WI38 (cell line): Measurements from ENCODE around the gene POLR2L.

Experiments used
- H3K4me3 ChIP-seq: 2 replicates; pipeline ENCODE4 v1.5.1; 2011; ENCODE audit warnings: low read depth, mild to moderate bottlenecking, control low read depth, low read length
- TF ChIP-seq, protein P1 (sequence below): IDR thresholded peaks from 2 replicates; pipeline ENCODE4 v1.5.1; 2012; ENCODE audit warnings: low read depth, mild to moderate bottlenecking, control low read depth, low read length

POLR2L gene

DNA sequence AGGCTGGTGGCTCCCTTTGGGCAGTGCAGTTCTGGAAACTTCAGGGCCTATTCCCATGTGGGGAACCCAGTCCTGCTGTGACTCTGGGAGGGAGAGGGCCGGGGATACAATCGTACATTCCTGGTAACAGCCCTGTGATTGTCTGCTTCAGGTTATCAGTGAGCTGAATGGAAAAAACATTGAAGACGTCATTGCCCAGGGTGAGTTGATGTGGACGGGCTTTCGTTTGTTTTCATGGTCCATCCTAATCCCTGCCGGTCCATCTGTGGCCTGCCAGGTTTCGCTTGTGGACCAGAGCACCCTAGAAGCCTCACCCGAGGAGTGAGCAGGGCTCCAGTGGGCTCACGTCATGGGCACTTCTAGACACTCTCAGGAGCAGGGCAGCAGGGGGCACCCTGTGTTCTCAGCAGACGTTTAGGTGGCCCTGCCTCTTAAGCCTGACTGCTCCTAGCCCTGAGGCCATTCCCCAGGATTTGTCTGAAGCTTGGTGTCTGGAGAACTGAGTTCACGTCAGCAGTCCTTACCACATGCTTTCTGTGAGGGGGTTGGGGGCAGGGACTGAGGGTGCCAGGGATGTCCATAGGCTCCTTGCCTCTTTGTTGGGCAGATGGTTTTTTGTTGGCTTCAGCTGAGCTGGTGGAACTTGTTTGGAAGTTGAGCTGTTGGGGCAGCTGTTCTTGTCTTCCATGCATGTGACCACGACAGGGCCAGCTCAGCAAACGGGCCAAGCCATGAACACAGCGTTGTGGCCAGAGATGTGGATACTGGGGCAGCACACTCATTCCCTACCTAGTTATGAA lies 30.7 kb downstream of the POLR2L start:
- H3K4me3 ChIP-seq, result peak overlapping the region; percentile 98
- TF ChIP-seq, protein P1, sequence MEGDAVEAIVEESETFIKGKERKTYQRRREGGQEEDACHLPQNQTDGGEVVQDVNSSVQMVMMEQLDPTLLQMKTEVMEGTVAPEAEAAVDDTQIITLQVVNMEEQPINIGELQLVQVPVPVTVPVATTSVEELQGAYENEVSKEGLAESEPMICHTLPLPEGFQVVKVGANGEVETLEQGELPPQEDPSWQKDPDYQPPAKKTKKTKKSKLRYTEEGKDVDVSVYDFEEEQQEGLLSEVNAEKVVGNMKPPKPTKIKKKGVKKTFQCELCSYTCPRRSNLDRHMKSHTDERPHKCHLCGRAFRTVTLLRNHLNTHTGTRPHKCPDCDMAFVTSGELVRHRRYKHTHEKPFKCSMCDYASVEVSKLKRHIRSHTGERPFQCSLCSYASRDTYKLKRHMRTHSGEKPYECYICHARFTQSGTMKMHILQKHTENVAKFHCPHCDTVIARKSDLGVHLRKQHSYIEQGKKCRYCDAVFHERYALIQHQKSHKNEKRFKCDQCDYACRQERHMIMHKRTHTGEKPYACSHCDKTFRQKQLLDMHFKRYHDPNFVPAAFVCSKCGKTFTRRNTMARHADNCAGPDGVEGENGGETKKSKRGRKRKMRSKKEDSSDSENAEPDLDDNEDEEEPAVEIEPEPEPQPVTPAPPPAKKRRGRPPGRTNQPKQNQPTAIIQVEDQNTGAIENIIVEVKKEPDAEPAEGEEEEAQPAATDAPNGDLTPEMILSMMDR, result no peak

DNA sequence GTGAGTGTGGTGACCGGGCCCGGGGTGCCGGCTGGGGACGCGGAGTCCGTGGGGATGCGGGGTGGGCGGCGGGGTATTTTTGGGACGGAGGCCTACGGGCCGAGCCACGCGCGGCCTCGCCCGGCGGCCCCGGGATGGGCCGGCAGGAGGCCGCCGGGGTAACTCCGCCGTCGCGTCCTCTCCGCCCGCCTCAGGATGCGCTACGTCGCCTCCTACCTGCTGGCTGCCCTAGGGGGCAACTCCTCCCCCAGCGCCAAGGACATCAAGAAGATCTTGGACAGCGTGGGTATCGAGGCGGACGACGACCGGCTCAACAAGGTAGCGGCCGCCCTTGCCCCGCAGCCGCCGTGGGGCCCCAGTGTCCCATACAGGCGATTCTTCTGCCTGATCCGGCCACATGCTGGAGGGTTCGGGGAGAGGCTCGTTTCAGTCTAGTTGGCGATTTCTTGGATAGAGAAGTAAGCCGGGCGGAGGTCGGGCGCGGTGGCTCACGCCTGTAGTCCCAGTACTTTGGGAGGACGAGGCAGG lies 32.2 kb downstream of the POLR2L start:
- TF ChIP-seq, protein P1, result no peak
- H3K4me3 ChIP-seq, result peak overlapping the region; percentile 98

DNA sequence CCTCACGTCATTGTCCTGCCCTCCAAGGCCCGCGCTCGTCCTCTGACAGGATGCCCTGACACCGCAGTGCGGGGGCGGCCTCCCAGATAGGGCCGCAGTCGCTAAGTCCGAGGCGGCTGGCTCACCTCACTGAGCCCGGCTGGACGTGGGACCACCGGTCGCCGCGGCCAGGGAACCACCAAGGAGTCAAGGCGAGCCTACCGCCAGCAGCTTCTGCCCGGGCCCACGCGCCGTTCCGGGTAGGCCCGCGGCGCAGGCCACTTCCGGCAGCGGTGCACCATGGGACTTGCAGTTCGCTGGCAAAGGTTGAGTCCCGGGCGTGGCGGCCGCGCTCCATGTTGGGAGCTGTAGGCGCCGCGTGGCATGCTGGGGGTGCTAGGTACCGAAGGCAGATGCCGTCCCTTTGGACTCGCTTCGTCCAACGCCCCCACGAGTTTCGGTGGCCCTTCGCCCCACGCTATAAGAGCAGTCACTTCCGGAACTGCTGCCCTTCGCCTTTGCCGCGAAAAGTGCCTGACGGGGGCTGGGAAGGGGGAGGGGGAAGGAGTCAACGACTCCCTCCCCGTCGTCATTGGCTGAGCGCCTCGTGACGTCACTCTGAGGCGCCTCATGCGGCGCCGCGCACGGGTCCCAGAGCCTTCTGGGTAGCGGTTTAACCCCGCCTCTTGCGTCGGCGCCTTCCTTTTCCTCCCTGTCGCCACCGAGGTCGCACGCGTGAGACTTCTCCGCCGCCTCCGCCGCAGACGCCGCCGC lies 32.9 kb downstream of the POLR2L start, which contains the start of gene RPLP2:
TSS of gene RPLP2 (plus strand) at position 681 of the 753 bp plus-strand sequence. CDS start 268 bp downstream, outside the sequence.
- H3K4me3 ChIP-seq, result peak within 1 kb of the TSS; percentile 98
- TF ChIP-seq, protein P1, result no peak

DNA sequence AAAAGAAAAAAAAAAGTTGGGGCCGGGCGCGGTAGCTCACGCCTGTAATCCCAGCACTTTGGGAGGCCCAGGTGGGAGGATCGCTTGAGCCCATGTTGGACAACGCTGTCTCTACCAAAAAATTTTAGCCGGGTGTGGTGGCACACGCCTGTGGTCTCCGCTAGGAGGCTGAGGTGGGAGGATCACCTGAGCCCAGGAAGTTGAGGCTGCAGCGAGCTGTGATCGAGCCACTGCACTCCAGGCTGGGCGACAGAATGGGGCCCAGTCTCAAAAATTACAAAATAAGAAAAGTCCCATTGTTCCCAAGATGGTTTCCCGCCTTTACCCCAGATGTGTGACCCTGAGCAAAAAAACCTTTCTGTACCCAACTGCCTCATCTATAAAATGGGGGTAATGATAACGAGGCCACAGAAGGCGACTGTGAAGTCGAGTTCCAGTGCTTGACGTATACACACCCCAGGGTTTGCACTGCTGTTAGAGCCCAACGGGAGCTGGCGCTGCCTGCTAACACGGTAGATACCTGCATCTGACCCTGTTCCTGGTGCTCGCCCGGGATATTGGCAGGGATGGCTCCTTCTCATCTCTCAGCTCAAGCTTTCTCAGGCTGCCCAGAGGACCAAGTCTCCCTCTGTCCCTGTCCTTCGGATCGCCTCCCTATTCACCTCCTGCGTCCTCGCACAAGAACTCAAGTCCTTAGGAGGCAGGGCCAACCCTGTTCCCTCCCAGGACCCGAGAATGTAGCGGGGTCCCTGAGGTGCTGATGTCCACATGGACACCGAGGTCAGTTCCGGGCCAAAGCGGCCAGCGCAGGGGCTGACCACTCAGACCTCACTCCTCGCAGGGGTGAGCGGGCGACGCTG lies 33.7 kb downstream of the POLR2L start:
- TF ChIP-seq, protein P1, result no peak
- H3K4me3 ChIP-seq, result peak overlapping the region; percentile 98

DNA sequence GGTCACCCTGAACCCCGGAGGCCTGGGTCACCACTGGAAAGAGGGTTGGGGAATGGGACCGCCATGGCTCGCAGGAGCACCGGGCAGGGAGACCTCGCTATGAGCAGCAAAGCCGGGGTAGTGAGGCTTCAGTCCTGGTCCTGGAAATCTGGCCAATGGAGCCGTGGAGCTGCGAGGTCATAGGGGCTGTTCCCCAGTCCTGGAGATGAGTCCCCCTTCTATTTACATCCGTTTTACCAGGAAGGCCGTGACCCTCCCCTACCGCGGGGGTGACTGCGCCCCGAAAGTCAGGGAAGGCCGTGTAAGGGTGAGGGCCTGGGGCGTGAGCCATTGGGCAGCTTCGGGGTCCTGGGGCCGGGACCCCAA lies 37.7 kb downstream of the POLR2L start:
- peak overlapping the region; percentile 68 for H3K4me3 ChIP-seq
- TF ChIP-seq, protein P1, result no peak

DNA sequence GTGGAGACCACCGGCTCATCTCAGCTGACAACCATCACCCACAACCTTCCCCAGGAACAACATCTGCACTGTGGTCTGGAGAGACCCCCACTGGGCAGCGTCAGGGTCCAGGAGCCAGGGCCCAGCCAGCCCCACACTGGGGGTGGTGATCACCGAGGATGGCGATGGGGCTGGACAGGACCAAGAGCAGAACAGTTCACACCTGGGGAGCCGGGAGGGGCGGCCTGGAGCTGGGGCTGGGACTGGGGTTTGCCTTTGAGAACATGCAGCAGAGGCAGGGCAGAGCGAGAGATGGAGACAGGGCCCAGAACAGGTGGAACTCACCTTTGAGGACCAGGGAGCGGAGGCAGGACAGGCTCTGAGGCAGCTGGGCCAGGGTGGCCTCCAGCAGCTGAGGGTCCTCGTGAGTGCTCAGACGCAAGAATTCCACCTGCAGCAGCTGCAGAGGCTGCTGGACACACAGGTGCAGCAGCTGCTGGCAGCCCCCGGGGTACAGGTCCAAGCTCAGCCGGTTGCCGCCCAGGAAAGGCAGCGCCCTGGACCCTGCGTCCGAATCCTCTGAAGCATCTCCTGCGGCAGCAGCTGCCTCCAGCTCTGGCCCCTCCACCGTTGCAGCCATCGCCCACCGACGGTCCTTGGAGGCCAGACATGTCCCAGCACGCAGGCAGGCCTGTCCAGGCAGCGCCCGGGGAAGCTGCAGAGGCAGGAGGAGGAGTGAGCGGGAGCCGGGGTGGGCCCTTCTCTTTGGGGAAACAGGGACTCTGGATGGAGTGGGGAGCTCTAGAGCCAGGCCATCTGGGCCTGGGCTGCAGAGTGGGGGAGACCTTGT lies 38.3 kb downstream of the POLR2L start:
- peak overlapping the region; percentile 68 for H3K4me3 ChIP-seq
- TF ChIP-seq, protein P1, result no peak
